GM19025 (cell line): ENCODE measurements around the gene GOLIM4.
"Not testable (repeated sequence)": the region's sequence is repeated elsewhere in the genome, so short reads cannot be mapped to it uniquely, and the experiment has no call there.

ENCODE experiments used
- ATAC-seq: cut with Tn5 transposase; IDR thresholded peaks from one replicate; pipeline ENCODE4 v1.9.1; 2021; ENCODE audit warnings: mild to moderate bottlenecking, low read depth, moderate library complexity; ENCODE audit not compliant: unreplicated experiment

GOLIM4 gene

GRCh38 chr3:168051531-168052471 is 43.9 kb downstream of the GOLIM4 start:
- ATAC-seq: no peak

DNA sequence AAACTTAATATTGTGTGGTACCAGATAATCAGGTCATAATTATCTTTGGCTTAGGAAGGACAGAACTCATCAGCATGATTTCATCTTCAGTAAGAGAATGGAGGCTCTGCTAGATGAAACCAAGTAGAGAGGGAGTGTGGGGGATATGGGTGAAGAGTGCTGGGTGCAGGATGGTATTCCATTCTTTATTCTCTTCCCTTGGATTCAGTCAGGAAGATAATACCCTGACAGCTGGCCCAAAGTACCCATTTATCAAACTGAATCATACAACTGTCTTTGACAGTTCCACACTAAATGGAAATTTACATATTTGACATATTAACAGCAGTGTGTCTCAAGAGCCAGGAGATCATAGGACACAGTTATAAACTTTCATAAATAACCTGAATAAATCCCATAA is 44.7 kb downstream of the GOLIM4 start:
- no peak for ATAC-seq

GRCh38 chr3:168049367-168049974 is 46.3 kb downstream of the GOLIM4 start:
- no peak for ATAC-seq

- no peak for ATAC-seq
These were observed 47.1 kb downstream of the GOLIM4 start for GRCh38 chr3:168048414-168049330.

DNA sequence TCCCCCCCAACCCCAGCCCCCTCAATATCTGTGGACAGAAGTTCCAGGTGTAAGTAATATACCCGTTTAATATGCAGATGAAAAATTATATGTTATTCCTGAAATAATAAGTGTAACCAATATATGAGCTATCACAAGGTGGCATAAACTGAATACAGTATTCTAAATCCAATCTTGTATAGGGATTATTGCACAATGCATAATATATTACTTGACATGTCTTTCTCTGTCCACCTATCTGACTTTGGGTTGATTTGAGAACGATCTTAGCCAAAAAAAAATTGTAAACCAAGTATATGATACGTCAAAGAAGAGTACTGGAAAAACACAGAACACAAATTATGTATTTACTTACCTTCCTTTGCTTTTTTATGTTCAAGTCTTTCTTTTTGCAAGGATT is 47.8 kb downstream of the GOLIM4 start:
- no peak for ATAC-seq

- ATAC-seq: peak; percentile 68
These were observed 48.4 kb downstream of the GOLIM4 start for GRCh38 chr3:168047190-168047795.

DNA sequence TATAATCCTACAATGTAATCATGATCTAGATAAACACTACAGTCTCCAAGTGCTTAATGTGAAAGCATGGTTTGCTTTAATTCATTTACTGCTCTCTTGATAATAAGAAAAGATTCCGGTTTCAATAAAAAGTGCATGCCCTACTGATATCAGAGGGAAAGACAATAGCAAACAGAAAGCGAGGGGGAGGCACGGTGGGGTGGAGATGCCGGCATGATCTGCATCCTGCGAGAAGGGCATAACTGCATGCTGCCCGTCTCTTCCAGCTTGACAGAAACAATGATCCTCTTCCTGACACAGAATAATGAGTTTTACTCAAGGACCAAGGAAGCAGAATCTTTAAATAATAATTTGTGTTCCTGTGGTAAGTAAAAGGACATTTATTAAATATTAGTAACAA is 51.7 kb downstream of the GOLIM4 start:
- no peak for ATAC-seq

GRCh38 chr3:168040607-168041208 is 55.0 kb downstream of the GOLIM4 start:
- peak; percentile 73 for ATAC-seq

- no peak for ATAC-seq
These were observed 58.7 kb downstream of the GOLIM4 start for GRCh38 chr3:168037020-168037419.

- ATAC-seq: no peak
These were observed 59.1 kb downstream of the GOLIM4 start for GRCh38 chr3:168036619-168037018.

GRCh38 chr3:168034152-168034928 is 61.4 kb downstream of the GOLIM4 start:
- ATAC-seq: no peak

DNA sequence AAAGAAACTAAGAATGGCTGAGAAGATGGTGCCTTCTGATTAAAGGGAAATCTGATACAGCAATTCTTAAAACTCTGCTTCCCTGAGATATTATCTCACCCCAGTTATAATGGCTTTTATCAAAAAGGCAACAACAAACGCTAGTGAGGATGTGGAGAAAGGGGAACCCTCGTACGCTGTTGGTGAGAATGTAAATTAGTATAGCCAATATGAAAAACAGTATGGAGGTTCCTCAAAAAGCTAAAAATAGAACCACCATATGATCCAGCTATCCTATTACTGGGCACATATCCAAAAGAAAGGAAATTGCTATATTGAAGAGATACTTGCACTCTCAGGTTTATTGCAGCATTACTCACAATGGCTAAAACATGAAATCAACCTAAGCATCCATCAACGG is 65.1 kb downstream of the GOLIM4 start:
- no peak for ATAC-seq

DNA sequence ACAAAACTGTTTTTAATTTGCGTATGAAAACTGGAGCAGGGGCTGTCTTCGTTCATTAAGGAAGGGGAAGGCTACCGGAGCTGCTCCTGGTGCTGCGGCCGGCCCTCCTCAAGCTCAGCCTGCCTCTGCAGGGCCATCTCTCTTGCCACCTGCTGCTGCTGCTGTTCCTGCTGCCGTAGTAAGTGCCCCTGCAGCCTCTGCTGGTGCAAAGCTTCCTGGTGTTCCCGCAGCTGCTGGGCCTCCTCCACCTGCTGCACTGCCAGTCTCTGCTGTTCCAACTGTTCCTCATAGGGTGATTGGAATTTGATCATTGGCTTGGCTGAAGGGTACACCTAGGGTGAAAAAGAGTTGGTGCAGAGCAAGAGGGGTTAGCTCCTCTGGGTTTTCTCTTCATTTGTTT is 66.0 kb downstream of the GOLIM4 start:
- no peak for ATAC-seq

GRCh38 chr3:168028086-168028485 is 67.6 kb downstream of the GOLIM4 start:
- no peak for ATAC-seq

DNA sequence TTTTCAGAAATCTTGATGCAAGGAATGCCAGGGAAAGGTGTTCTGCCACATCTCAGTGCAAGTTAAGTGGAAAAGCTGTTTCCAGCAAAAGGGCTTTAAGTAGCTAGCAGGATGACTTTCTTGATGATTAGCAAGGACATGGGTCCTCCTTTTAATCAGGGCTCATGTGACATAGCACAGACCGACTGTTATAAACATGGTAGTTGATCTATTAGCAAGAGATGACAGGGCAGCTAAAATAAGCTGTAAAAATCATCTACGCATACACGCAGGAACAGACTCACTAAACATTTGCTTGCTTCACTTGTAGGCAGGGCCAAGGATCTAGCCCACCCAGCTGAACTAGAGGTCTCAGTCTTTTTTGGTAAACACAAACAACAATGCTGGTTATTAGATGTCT is 69.0 kb downstream of the GOLIM4 start:
- ATAC-seq: no peak

DNA sequence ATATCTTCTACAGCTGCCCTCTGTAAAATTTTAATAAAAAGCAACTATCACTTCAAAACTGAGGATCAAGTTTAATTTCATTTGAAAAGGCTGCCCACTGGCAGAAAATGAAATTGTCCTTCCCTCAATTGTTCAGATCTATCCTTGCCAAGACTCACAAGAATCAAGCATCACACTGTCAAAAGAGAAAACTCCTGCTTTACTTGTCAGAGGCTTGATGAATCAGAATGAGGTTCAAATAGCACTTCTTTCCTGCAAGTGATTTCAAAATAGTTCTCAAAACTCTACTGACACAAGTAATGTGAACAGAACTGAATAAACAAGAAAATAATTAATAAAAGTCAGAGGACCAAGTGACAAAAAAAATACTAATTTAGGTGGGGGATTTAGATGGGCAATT is 70.6 kb downstream of the GOLIM4 start:
- no peak for ATAC-seq

DNA sequence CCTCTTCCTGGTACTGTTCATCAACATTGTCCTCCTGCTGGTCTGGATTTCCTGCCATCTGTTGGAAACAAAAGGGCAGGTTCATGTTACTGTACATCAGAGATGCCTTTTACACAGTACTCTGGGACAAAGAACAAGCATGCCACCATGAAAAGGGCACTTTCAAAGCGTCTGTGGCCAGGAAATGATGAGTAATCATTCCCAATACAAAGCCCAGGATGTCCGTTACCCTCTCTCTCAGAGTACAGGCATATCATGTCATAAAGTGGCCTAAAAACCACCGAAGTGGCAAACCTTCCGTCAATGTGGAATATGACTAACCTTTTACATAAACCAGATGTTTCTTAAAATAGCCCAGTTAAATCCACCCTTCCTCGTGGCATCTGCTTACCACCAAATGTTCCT is 71.2 kb downstream of the GOLIM4 start:
- peak; percentile 59 for ATAC-seq

GRCh38 chr3:168021737-168022450 is 73.8 kb downstream of the GOLIM4 start:
- ATAC-seq: no peak

GRCh38 chr3:168011280-168011679 is 84.4 kb downstream of the GOLIM4 start:
- ATAC-seq: not testable (repeated sequence)
